ENCODE measurements around the gene OXNAD1.

Gene OXNAD1

DNA sequence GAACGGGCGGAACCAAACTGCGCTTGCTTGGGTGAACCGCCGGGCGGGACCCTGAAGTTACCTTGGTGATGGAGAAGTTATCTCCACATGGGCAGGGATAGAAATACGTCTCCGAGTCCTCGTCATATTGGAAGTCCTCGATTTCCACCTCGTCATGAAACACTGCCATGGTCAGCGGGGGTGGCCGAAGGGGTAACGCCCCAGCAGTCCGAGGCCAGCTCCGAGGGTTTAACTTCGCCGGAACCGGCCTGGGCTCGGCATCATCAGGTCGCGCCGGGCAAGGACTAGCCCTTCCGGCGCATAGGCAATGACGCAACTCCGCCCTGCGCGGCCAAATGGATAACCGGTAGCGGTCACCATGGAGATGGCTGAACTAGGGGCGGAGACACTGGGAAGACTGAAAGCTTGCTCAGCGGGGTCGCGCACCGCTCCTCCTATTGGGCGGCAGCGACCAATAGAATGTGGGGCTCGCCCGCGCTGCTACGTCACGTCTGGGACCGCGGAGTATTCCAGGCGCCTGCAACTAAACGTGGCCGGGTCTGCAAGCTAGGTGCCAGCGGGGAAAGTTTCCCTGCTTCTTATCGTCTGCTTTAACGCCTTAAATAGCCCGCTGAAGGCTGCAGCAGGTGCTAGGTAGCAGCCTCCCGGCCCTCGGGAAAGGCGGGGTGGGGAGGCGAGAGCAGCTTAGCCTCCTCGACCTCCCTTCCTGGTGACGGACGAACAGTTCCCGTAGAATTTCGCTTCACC lies at the start of gene OXNAD1, which contains the start of gene DPH3:
Gene OXNAD1 (plus strand): TSS at position 505 of the 747 bp plus-strand sequence. CDS start 5,741 bp downstream, outside the sequence.
Gene DPH3 (minus strand): TSS at position 236 of the 747 bp plus-strand sequence. CDS start 67 bp downstream, at position 169.
- TF ChIP-seq ZNF274 (IDR thresholded peaks at IDR 0.05; ENCODE audit: low read depth, low read length) = no peak
- peak within 1 kb of the TSS; percentile 96 for H3K4me3 ChIP-seq (ENCODE audit: low read length)

DNA sequence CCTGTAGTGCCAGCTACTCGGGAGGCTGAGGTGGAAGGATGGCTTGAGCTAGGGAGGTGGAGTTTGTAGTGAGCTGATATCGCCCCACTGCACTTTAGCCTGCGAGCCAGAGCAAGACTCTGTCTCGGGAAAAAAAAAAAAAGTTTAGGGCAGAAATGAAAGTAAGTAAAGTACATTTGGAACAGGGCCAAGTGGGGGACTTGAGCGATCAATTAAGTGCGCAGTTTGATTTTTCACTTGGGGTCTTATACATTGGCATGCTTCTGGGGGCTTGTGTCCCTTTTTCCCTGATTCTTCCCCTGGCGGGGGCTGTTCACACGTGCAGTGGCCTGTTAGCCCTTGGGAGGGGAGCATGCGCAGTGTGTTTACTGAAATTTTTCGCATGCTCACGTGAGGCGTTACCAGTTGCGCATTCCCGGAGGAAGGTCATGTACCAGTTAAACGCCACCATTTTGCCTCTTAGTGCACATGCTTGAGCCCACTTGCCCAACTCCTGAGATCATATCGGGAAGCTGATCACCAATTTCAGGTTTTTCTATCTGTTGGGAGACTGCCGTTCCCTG lies 48.6 kb upstream of the OXNAD1 start:
- TF ChIP-seq ZNF274 (IDR thresholded peaks at IDR 0.05; ENCODE audit: low read depth, low read length) = no peak
- no peak overlapping the region for H3K4me3 ChIP-seq (ENCODE audit: low read length)

GRCh38 chr3:16219777-16220176 lies 45.2 kb upstream of the OXNAD1 start:
- no peak for TF ChIP-seq ZNF274 (IDR thresholded peaks at IDR 0.05; ENCODE audit: low read depth, low read length)
- no peak overlapping the region for H3K4me3 ChIP-seq (ENCODE audit: low read length)

DNA sequence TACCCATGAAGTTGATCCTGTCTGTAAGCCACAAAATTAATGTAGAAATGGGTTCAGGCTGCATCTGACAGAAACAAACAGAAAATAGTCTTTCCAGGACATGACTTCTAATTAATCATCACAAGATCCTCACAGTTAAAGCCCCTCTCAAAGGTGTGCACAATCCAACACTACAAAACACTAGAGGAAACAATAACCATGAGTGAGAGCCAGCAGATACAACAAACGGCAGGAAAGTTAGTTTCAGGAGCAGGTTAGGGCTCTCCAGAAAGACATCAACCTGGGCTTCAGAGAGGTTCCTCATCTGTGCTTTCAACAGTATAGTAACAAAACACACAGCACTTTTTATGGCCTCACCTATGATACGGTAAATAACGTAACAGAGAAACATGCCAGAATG lies 43.0 kb upstream of the OXNAD1 start:
- no peak for TF ChIP-seq ZNF274 (IDR thresholded peaks at IDR 0.05; ENCODE audit: low read depth, low read length)
- no peak overlapping the region for H3K4me3 ChIP-seq (ENCODE audit: low read length)

DNA sequence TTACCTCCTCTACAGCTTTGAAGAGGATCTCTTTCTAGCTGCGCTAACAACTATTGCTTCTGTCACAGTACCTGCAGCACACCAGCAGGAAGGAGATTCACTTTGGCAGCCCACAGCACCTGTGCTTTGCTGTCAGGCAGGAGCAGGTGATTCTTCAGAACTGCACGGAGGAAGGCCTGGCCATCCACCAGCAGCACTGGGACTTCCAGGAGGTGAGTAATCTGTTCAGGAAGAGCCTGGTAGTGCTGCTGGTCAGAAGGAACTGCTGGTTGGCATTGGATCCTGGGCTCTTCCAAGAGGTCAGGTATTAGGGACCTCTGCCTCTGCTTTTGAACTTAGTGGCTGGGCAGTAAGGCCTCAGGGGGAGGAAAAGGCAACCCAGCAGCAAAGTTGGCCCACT lies 42.5 kb upstream of the OXNAD1 start:
- TF ChIP-seq ZNF274 (IDR thresholded peaks at IDR 0.05; ENCODE audit: low read depth, low read length) = no peak
- no peak overlapping the region for H3K4me3 ChIP-seq (ENCODE audit: low read length)

- H3K4me3 ChIP-seq (ENCODE audit: low read length) = no peak overlapping the region
- no peak for TF ChIP-seq ZNF274 (IDR thresholded peaks at IDR 0.05; ENCODE audit: low read depth, low read length)
These were observed 40.7 kb upstream of the OXNAD1 start for GRCh38 chr3:16224325-16224724.

DNA sequence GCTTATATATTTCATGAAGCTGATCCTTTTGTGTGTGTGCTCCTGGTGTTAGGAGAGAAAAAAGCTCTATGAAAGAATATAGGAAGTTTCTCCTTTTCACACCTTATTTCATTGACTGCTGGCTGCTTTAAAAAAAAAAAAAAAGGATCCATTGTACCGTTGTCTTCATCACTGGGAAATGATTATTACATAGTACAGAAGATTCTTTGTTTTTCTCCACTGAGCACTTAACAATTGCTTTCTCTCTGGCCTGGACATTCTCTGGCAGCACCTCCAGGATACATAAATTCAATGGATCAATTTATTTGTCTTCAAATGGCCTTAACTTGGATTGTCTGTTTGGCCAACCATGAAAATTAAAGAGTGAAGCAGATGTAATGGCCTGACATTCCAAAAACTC lies 37.4 kb upstream of the OXNAD1 start:
- H3K4me3 ChIP-seq (ENCODE audit: low read length) = no peak overlapping the region
- no peak for TF ChIP-seq ZNF274 (IDR thresholded peaks at IDR 0.05; ENCODE audit: low read depth, low read length)

GRCh38 chr3:16229681-16230080 lies 35.3 kb upstream of the OXNAD1 start:
- TF ChIP-seq ZNF274 (IDR thresholded peaks at IDR 0.05; ENCODE audit: low read depth, low read length) = no peak
- no peak overlapping the region for H3K4me3 ChIP-seq (ENCODE audit: low read length)

DNA sequence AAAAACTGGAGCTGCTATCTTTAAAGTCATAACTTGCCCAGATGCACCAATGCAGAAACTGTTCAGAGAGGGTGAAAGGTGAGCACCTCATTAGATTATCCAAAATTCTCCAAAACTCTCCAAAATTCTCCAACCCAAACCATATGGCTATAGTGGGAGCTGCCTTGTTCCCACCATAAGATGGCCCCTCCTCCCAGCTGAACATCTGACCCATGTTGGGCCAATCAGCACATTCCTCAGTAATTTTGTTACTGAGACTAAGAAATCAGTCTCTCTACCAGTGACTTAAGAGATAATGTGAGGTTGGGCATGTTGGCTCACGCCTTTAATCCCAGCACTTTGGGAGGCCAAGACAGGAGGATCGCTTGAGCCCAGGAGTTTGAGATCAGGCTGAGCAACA lies 33.0 kb upstream of the OXNAD1 start:
- no peak for TF ChIP-seq ZNF274 (IDR thresholded peaks at IDR 0.05; ENCODE audit: low read depth, low read length)

GRCh38 chr3:16233806-16234205 lies 31.2 kb upstream of the OXNAD1 start:
- no peak for TF ChIP-seq ZNF274 (IDR thresholded peaks at IDR 0.05; ENCODE audit: low read depth, low read length)
- H3K4me3 ChIP-seq (ENCODE audit: low read length) = no peak overlapping the region

More for the DNA sequence above, 33.0 kb upstream of the OXNAD1 start:
- H3K4me3 ChIP-seq (ENCODE audit: low read length) = no peak overlapping the region

DNA sequence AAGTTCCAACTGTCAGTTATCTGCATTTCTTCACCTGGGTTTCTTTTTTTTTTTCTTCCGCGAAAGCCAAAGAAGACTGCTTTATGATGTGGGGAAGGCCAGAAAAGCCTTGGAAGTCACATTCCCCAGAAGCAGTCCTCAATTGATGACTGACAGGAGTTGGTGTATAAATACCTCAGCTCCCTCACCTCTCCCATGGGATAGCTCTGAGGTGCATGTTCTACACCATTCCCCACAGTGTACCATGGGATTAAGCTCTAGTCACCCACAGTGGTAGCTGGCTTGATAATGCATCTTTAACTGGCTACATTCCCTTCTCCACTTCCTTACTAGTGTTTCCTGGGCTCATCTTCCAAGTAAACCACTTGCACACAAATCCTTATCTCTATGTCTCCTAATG lies 30.7 kb upstream of the OXNAD1 start:
- no peak overlapping the region for H3K4me3 ChIP-seq (ENCODE audit: low read length)
- TF ChIP-seq ZNF274 (IDR thresholded peaks at IDR 0.05; ENCODE audit: low read depth, low read length) = no peak

DNA sequence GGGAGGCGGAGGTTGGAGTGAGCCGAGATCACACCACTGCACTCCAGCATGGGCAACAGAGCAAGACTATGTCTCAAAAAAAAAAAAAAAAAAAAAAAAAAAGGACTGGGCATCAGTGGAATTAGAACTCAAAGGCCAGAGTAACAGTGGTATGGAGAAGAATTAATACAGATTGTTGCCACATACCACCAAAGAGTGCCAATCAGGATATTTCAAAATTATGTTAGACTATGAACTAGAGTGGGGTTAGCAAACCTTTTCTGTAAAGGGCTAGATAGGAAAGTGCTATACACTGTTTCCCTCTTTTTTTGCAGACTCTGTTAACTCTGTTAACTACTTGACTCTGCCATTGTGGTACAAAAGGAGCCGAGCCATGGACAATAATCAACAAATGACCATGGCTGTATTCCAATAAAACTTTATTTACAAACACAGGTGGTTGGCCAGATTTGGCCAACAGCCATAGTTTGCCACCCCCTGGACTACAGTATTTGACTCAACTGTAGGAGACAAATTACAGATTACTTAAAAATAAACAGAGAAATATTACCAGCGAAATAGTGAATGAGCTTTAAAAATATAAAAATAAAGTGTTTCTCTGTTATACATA lies 28.9 kb upstream of the OXNAD1 start:
- no peak overlapping the region for H3K4me3 ChIP-seq (ENCODE audit: low read length)
- TF ChIP-seq ZNF274 (IDR thresholded peaks at IDR 0.05; ENCODE audit: low read depth, low read length) = no peak

- no peak for TF ChIP-seq ZNF274 (IDR thresholded peaks at IDR 0.05; ENCODE audit: low read depth, low read length)
- no peak overlapping the region for H3K4me3 ChIP-seq (ENCODE audit: low read length)
These were observed 28.1 kb upstream of the OXNAD1 start for GRCh38 chr3:16236856-16237393.

- no peak overlapping the region for H3K4me3 ChIP-seq (ENCODE audit: low read length)
- no peak for TF ChIP-seq ZNF274 (IDR thresholded peaks at IDR 0.05; ENCODE audit: low read depth, low read length)
These were observed 25.8 kb upstream of the OXNAD1 start for GRCh38 chr3:16239086-16239770.

Data from GM08714 (cell line).